MM.1S (cell line): ENCODE data around the gene EXOC7.

Experiments used
- CTCF ChIP-seq: fragments of 300-600 bp; sonication (generic); IDR thresholded peaks from 2 replicates; pipeline ENCODE4 v1.5.1; 2016; ENCODE audit warnings: antibody characterized with exemption, low read length, mixed read lengths
- EZH2 ChIP-seq: fragments of 300-600 bp; sonication (generic); optimal IDR thresholded peaks from 2 replicates; pipeline ENCODE3; 2017; ENCODE audit warnings: low read depth, mild to moderate bottlenecking, antibody characterized with exemption, low read length, mixed read lengths

GRCh38 chr17:76121932-76122430 is 18.4 kb upstream of the EXOC7 start:
- TF ChIP-seq CTCF (no peak), EZH2 (no peak)
